Stimulated activated CD8-positive, alpha-beta memory T cell treated with anti-CD3 and anti-CD28 coated beads, Interleukin-2, amount 100 ng/mL, for 48 hours (primary cell): ENCODE data around the gene CXXC5.
"Not testable (repeated sequence)": the region's sequence is repeated elsewhere in the genome, so short reads cannot be mapped to it uniquely, and the experiment has no call there.

Experiments used
- DNase-seq, 2 donors: peaks; one replicate each; pipeline ENCODE4 v3.0.0-alpha.2; 2020; ENCODE audit warnings: low read depth in 2 of 2

The CXXC5 gene

GRCh38 chr5:139648205-139649081 lies at the start of gene CXXC5:
Gene CXXC5 (plus strand): TSS chr5:139648349. CDS start chr5:139680524, 32,175 bp downstream.
- DNase-seq, result no peak

- not testable (repeated sequence) for DNase-seq
These were observed 49.6 kb upstream of the CXXC5 start for GRCh38 chr5:139598601-139598965.

GRCh38 chr5:139600336-139600949 lies 47.7 kb upstream of the CXXC5 start:
- DNase-seq, result no peak

GRCh38 chr5:139601429-139601828 lies 46.7 kb upstream of the CXXC5 start:
- DNase-seq, result no peak

- DNase-seq, result not testable (repeated sequence)
These were observed 46.2 kb upstream of the CXXC5 start for GRCh38 chr5:139601948-139602347.

GRCh38 chr5:139605887-139606286 lies 42.3 kb upstream of the CXXC5 start:
- DNase-seq, result no peak

GRCh38 chr5:139611703-139612584 lies 36.2 kb upstream of the CXXC5 start:
- no peak for DNase-seq

GRCh38 chr5:139619861-139620260 lies 28.3 kb upstream of the CXXC5 start:
- DNase-seq, result no peak

GRCh38 chr5:139625398-139625797 lies 22.8 kb upstream of the CXXC5 start:
- not testable (repeated sequence) for DNase-seq

GRCh38 chr5:139630855-139631254 lies 17.3 kb upstream of the CXXC5 start:
- DNase-seq, result no peak

GRCh38 chr5:139631520-139632165 lies 16.5 kb upstream of the CXXC5 start:
- no peak for DNase-seq

GRCh38 chr5:139633295-139634027 lies 14.7 kb upstream of the CXXC5 start:
- no peak for DNase-seq

- DNase-seq, result no peak
These were observed 14.2 kb upstream of the CXXC5 start for GRCh38 chr5:139634028-139634325.

GRCh38 chr5:139634541-139634940 lies 13.6 kb upstream of the CXXC5 start:
- DNase-seq, result no peak

- DNase-seq, result no peak
These were observed 13.0 kb upstream of the CXXC5 start for GRCh38 chr5:139635191-139635590.

- DNase-seq, result no peak
These were observed 12.4 kb upstream of the CXXC5 start for GRCh38 chr5:139635606-139636206.

- DNase-seq, result peak in 1 of 2 donors; percentile 52
These were observed 11.8 kb upstream of the CXXC5 start for GRCh38 chr5:139636207-139636792.

- DNase-seq, result no peak
These were observed 11.2 kb upstream of the CXXC5 start for GRCh38 chr5:139636975-139637408.

GRCh38 chr5:139637438-139638089 lies 10.6 kb upstream of the CXXC5 start:
- peak in 1 of 2 donors; percentile 48 for DNase-seq
